ENCODE results near the gene NTM. TPM values are rescaled to one million over a fixed set of nuclear protein-coding genes. Genes with fewer than 3 reads are reported as not detected.

The NTM gene
- total RNA-seq, 2 experiments from 2014 or later = not detected

DNA sequence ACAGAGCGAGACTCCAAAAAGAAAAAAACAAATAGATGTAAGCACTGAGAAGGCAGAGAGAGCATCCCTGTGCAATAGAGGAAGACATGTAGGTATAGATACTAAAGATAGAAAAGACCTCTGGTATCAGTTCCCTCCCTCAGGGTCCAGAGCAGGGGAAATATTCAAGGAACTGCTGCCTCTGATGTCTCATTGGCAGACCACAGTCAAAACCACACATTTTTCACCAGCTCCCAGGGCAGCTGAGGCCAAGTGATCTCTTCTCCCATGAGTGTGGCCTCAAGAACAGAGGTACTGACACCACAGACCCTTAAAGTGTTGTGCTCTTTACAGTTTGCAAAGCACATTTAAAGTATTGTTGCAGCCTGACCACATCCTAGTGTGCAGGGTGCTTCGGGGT lies 288.5 kb downstream of the NTM start:
- CTCF ChIA-PET = interaction anchor here (0.7 kb wide), 1 partner anchor 15 kb away, joined by 3 read pairs; no protein-coding TSS in a partner anchor
- POLR2A ChIA-PET = no interaction called here
- no peak for DNase-seq

GRCh38 chr11:131659931-131660330 lies 289.5 kb downstream of the NTM start:
- H3K4me3 Mint-ChIP-seq = no peak overlapping the region
- no peaks in the 10 kb centered on the region for H3K36me3 Mint-ChIP-seq (ENCODE audit: low read depth)
- no peaks in the 10 kb centered on the region for H3K27me3 Mint-ChIP-seq
- ChIA-PET CTCF (no interaction called here), POLR2A (no interaction called here)
- no peak overlapping the region for H3K27ac Mint-ChIP-seq
- H3K4me1 Mint-ChIP-seq = no peaks in the 10 kb centered on the region
- no peaks in the 10 kb centered on the region for H3K9me3 Mint-ChIP-seq
- DNase-seq = no peak

More for the DNA sequence above, 288.5 kb downstream of the NTM start:
- Mint-ChIP-seq H3K27me3 (no peaks in the 10 kb centered on the region), H3K4me3 (no peak overlapping the region), H3K27ac (no peak overlapping the region), H3K9me3 (no peaks in the 10 kb centered on the region), H3K4me1 (no peaks in the 10 kb centered on the region), H3K36me3 (ENCODE audit: low read depth) (no peaks in the 10 kb centered on the region)

GRCh38 chr11:131661132-131661531 lies 290.7 kb downstream of the NTM start:
- ChIA-PET POLR2A (no interaction called here), CTCF (interaction anchor here (5.8 kb wide), 1 partner anchor 13 kb away, joined by 24 read pairs; no protein-coding TSS in a partner anchor)
- no peaks in the 10 kb centered on the region for H3K4me1 Mint-ChIP-seq
- no peak overlapping the region for H3K4me3 Mint-ChIP-seq
- no peak for DNase-seq
- H3K9me3 Mint-ChIP-seq = no peaks in the 10 kb centered on the region
- H3K27me3 Mint-ChIP-seq = no peaks in the 10 kb centered on the region
- no peaks in the 10 kb centered on the region for H3K36me3 Mint-ChIP-seq (ENCODE audit: low read depth)
- no peak overlapping the region for H3K27ac Mint-ChIP-seq

DNA sequence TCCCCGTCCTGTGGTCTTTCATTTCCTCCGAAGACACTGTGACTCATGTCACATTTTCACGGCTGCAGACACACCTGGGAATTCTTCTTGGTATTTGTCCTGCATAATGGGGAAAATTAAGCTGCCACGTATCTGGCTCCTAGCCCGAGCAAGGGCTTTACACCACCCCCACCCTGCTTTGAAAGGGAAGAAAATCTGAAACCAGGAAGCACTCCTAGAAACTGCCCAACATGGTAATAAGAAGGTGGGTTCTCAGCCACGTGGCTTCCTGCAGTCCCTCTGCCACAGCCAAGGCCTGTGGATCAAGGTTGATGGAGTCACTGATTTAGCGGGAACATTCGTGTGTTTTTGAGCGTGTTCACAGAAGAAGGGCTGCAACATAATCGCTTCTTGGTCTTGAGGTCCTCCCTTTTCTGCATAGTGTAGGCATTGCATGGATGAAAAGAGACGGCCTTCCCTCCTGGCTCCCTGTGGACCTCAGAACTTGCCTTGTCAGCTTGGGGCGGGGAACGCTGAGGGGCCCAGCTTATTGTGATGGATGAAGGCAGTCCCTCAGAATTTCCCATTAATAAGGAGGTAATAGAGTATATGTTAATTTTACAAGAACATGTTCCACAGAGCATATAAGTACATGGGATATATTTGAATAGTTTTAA lies 292.0 kb downstream of the NTM start:
- no peak overlapping the region for H3K4me3 Mint-ChIP-seq
- CTCF ChIA-PET = interaction anchor here (5.8 kb wide), 1 partner anchor 12 kb away, joined by 24 read pairs; no protein-coding TSS in a partner anchor
- no peaks in the 10 kb centered on the region for H3K27me3 Mint-ChIP-seq
- POLR2A ChIA-PET = no interaction called here
- H3K4me1 Mint-ChIP-seq = no peaks in the 10 kb centered on the region
- no peaks in the 10 kb centered on the region for H3K36me3 Mint-ChIP-seq (ENCODE audit: low read depth)
- H3K9me3 Mint-ChIP-seq = no peaks in the 10 kb centered on the region
- DNase-seq = no peak
- H3K27ac Mint-ChIP-seq = no peak overlapping the region

DNA sequence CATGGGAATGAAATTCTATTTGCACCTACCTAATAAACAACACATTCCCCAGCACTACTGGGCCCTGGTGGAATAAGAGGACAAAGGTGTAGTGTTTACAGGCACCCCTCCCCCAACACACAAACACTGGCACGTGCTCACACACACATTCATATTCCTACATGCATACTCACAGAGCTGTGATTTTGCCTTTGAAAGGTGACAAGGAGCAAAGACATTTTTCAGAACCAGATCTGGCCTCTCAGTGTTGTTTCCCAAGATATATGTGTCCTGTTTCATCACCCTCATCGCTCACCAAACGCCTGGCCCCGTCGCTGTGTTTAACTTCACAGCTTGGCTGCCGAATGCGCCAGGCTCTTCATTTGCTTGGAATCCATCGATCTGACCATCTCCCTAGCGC lies 292.6 kb downstream of the NTM start:
- Mint-ChIP-seq H3K9me3 (no peaks in the 10 kb centered on the region), H3K27me3 (no peaks in the 10 kb centered on the region)
- CTCF ChIA-PET = interaction anchor here (5.8 kb wide), 1 partner anchor 11 kb away, joined by 24 read pairs; no protein-coding TSS in a partner anchor

GRCh38 chr11:131663405-131664200 lies 293.2 kb downstream of the NTM start:
- H3K4me3 Mint-ChIP-seq = no peak overlapping the region
- no peaks in the 10 kb centered on the region for H3K36me3 Mint-ChIP-seq (ENCODE audit: low read depth)
- no peaks in the 10 kb centered on the region for H3K27me3 Mint-ChIP-seq
- no peaks in the 10 kb centered on the region for H3K9me3 Mint-ChIP-seq
- H3K27ac Mint-ChIP-seq = no peak overlapping the region
- DNase-seq = no peak
- POLR2A ChIA-PET = no interaction called here
- CTCF ChIA-PET = interaction anchor here (5.8 kb wide), 1 partner anchor 11 kb away, joined by 24 read pairs; no protein-coding TSS in a partner anchor
- no peaks in the 10 kb centered on the region for H3K4me1 Mint-ChIP-seq

More for the DNA sequence above, 292.6 kb downstream of the NTM start:
- POLR2A ChIA-PET = no interaction called here
- H3K4me3 Mint-ChIP-seq = no peak overlapping the region
- no peaks in the 10 kb centered on the region for H3K36me3 Mint-ChIP-seq (ENCODE audit: low read depth)
- DNase-seq = no peak
- no peaks in the 10 kb centered on the region for H3K4me1 Mint-ChIP-seq
- no peak overlapping the region for H3K27ac Mint-ChIP-seq

DNA sequence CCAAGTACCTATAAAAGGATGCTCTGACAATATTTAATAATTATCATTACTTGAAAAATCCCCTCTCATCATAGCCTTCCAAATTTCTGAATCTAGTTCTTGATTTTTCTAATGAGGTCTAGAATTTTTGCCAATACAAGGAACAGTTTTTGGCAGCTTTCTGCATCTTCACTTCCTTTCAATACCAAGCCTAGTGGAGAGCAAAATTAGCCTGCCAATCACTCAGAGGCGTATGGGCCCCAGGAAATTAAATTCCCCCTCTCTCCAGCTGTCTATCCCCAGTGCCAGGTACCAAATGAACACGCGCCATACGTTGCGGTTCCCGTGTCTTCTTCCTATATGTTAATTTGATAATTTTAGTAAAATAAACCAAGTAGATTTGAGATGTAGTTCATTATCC lies 293.9 kb downstream of the NTM start:
- DNase-seq = no peak
- Mint-ChIP-seq H3K4me3 (no peak overlapping the region), H3K27me3 (no peaks in the 10 kb centered on the region), H3K4me1 (peaks cover 2% of the 10 kb centered on the region), H3K27ac (no peak overlapping the region), H3K9me3 (no peaks in the 10 kb centered on the region), H3K36me3 (ENCODE audit: low read depth) (no peaks in the 10 kb centered on the region)
- ChIA-PET CTCF (interaction anchor here (5.8 kb wide), 1 partner anchor 10 kb away, joined by 24 read pairs; no protein-coding TSS in a partner anchor), POLR2A (no interaction called here)

- no peaks in the 10 kb centered on the region for H3K9me3 Mint-ChIP-seq
- POLR2A ChIA-PET = no interaction called here
- H3K27ac Mint-ChIP-seq = no peak overlapping the region
- H3K4me3 Mint-ChIP-seq = no peak overlapping the region
- DNase-seq = no peak
- peaks cover 2% of the 10 kb centered on the region for H3K4me1 Mint-ChIP-seq
- H3K36me3 Mint-ChIP-seq (ENCODE audit: low read depth) = no peaks in the 10 kb centered on the region
- CTCF ChIA-PET = interaction anchor here (5.8 kb wide), 1 partner anchor 10 kb away, joined by 24 read pairs; no protein-coding TSS in a partner anchor
- no peaks in the 10 kb centered on the region for H3K27me3 Mint-ChIP-seq
Observed at GRCh38 chr11:131664816-131665215, 294.4 kb downstream of the NTM start.

DNA sequence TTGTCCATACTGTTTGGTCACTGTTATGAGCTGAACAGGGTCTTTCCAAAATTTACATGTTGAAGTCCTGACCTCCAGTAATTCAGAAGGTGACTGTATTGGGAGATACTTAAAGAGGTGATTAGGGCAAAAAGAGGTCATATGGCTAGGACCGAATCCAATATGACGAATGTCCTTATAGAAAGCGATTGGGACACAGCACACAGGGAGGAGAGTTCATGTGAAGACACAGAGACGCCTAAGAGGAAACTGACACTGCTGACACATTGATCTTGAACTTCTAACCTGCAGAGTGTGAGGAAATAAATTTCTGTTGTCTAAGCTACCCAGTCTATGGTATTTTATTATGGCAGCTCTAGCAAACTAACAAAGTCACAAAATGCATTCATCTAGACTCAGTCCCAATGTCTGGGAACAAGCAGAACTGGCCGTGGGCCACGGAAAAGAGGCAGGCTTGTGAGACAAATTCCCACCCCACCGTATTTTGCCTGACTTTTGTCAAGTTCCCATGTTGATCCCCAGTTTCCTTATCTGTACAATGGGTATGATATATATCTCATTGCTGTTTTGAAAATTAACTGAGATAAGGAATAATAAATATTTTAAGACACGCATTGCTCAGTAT lies 295.0 kb downstream of the NTM start:
- Mint-ChIP-seq H3K4me3 (no peak overlapping the region), H3K27ac (no peak overlapping the region), H3K9me3 (no peaks in the 10 kb centered on the region), H3K4me1 (peaks cover 2% of the 10 kb centered on the region), H3K27me3 (no peaks in the 10 kb centered on the region), H3K36me3 (ENCODE audit: low read depth) (no peaks in the 10 kb centered on the region)
- POLR2A ChIA-PET = no interaction called here
- CTCF ChIA-PET = interaction anchor here (5.8 kb wide), 1 partner anchor 9 kb away, joined by 24 read pairs; no protein-coding TSS in a partner anchor
- no peak for DNase-seq

DNA sequence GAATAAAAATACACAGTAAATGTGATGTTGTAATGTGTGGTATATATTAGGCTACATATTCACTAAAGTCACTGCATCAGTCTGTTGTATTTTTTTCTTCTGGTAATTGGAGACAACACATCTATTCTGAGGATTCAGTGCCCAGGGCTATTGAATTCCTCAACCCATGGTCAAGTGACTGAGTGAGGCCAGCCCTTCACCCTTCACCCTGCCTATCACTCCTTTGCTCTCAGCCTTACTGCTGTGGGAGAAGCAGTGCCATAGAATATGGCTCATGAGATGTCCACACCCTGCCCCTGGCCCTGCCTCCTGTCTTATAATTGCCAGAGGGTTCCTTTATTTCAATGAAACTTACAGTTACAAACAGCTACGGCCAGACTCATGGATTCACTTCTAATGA lies 295.6 kb downstream of the NTM start:
- H3K9me3 Mint-ChIP-seq = no peaks in the 10 kb centered on the region
- H3K27ac Mint-ChIP-seq = no peak overlapping the region
- H3K4me3 Mint-ChIP-seq = no peak overlapping the region
- no peak for DNase-seq
- no peaks in the 10 kb centered on the region for H3K36me3 Mint-ChIP-seq (ENCODE audit: low read depth)
- ChIA-PET POLR2A (no interaction called here), CTCF (interaction anchor here (5.8 kb wide), 1 partner anchor 8 kb away, joined by 24 read pairs; no protein-coding TSS in a partner anchor)
- no peaks in the 10 kb centered on the region for H3K27me3 Mint-ChIP-seq
- peaks cover 2% of the 10 kb centered on the region for H3K4me1 Mint-ChIP-seq

DNA sequence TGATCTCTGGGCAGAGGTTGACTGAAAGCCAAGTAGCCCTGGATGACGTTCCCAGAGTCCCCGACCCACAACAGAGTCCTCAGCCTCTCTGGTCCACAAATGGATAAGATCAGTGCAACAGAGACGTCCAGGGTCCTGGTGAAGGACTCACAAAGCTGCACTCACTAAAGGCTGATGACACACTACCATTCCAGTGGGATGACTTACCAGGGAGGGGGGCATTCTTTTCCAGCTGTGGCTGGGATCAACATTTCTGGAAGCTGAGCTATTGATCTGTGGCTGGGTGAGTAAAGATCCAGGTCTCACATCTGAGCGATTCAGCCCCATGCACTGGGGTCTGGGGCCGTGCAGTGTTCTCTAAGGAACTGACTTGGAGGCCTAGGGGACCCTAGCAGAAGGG lies 296.2 kb downstream of the NTM start:
- Mint-ChIP-seq H3K36me3 (ENCODE audit: low read depth) (no peaks in the 10 kb centered on the region), H3K4me1 (peaks cover 2% of the 10 kb centered on the region), H3K4me3 (no peak overlapping the region), H3K9me3 (no peaks in the 10 kb centered on the region), H3K27me3 (no peaks in the 10 kb centered on the region), H3K27ac (no peak overlapping the region)
- ChIA-PET CTCF (interaction anchor here (5.8 kb wide), 1 partner anchor 8 kb away, joined by 24 read pairs; no protein-coding TSS in a partner anchor), POLR2A (no interaction called here)
- DNase-seq = no peak

GRCh38 chr11:131667566-131667965 lies 297.2 kb downstream of the NTM start:
- POLR2A ChIA-PET = no interaction called here
- H3K27ac Mint-ChIP-seq = no peak overlapping the region
- peaks cover 2% of the 10 kb centered on the region for H3K4me1 Mint-ChIP-seq
- CTCF ChIA-PET = no interaction called here
- no peaks in the 10 kb centered on the region for H3K27me3 Mint-ChIP-seq
- H3K36me3 Mint-ChIP-seq (ENCODE audit: low read depth) = no peaks in the 10 kb centered on the region
- no peaks in the 10 kb centered on the region for H3K9me3 Mint-ChIP-seq
- no peak for DNase-seq
- H3K4me3 Mint-ChIP-seq = no peak overlapping the region
